ENCODE data around the gene CYSRT1.

CYSRT1 gene

GRCh38 chr9:137273611-137274320, 48.8 kb downstream of the CYSRT1 start:
- no peak for DNase-seq

DNA sequence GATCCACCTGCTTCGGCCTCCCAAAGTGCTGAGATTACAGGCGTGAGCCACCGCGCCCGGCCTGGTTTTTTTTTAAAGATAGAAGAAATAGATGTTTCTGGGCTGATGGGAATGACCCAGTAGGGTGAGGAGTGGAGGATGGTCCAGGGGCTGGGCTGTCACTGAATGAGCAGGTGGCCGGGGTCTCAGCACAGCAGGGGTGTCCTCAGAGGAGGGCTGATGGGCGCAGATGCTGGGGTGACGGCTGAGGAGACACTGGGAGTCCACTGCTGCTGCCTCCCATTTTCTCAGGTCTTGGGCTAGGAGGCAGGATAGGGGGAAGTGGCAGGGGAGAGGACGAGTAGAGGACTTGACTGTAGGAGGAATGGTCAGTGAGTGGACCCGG, 50.2 kb downstream of the CYSRT1 start:
- DNase-seq, result no peak
